Body of pancreas (tissue), 4 donors: Measurements from ENCODE around the gene CHCHD6.

Experiments used
- CTCF ChIP-seq, 7 experiments: fragments of 450-650 bp in 4 of 7; fragments of 200-600 bp in 3 of 7; sonication (generic) in 3 of 7; IDR thresholded peaks; one replicate each; pipeline ENCODE4 v1.5.1; 2016 to 2019; ENCODE audit warnings: antibody characterized with exemption in 7 of 7
- POLR2A ChIP-seq, 3 donors: fragments of 450-650 bp; IDR thresholded peaks; one replicate each; pipeline ENCODE4 v1.6.1; 2016; ENCODE audit warnings: antibody characterized with exemption in 3 of 3, mild to moderate bottlenecking in 2 of 3

DNA sequence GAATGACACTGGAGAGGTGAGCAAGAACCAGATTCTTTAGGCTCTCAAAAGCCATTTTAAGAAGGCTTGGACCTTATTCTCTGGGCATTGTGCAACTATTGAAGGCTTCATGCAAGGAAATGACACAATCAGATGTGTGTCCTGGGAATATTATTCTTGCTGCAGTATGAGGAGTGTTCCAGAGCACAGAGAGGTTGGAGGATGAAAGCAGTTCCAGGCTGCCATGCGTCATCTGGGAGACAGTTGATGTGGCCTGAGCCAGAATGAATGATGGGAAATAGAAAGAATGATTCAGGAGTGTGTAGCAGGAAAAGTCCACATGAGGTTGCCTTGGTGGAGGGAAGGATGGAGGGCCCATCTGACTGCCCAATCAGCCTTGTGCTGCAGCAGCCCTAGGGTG is 123.1 kb downstream of the CHCHD6 start:
- TF ChIP-seq CTCF (IDR thresholded peaks at IDR 0.05) (no peak), POLR2A (IDR thresholded peaks at IDR 0.05) (no peak)
